Measurements from ENCODE around the gene KCNE3.

DNA sequence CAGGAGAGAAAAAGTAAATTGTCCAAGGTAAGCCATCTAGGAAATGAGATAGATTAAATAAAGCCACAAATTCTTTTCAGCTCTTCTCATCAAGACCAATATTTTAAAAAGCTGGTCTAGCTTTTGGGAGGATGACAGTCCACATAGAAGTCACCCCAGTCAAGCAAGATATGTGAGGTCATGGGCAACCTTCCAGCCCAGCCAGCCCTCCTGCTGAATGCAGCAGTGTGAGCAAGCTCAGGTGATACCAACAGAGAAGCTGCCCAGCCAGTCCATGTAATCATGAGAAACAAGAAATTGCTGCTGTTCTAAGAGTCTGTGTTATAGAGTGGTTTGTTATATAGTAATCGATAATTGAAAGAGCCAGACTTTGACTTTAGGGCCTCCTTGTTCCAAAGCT is 28.7 kb downstream of the KCNE3 start:
- TF ChIP-seq EZH2 (IDR thresholded peaks at IDR 0.05): no peak
- TF ChIP-seq, protein P1, sequence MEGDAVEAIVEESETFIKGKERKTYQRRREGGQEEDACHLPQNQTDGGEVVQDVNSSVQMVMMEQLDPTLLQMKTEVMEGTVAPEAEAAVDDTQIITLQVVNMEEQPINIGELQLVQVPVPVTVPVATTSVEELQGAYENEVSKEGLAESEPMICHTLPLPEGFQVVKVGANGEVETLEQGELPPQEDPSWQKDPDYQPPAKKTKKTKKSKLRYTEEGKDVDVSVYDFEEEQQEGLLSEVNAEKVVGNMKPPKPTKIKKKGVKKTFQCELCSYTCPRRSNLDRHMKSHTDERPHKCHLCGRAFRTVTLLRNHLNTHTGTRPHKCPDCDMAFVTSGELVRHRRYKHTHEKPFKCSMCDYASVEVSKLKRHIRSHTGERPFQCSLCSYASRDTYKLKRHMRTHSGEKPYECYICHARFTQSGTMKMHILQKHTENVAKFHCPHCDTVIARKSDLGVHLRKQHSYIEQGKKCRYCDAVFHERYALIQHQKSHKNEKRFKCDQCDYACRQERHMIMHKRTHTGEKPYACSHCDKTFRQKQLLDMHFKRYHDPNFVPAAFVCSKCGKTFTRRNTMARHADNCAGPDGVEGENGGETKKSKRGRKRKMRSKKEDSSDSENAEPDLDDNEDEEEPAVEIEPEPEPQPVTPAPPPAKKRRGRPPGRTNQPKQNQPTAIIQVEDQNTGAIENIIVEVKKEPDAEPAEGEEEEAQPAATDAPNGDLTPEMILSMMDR (IDR thresholded peaks at IDR 0.05 in 2 of 3, conservative IDR thresholded peaks at IDR 0.05 in 1 of 3; ENCODE audit: borderline replicate concordance in 1 of 3, insufficient read depth in 1 of 3, low read depth in 2 of 3, low read length in 2 of 3): no peak
- no peak for TF ChIP-seq EZH2phosphoT487 (IDR thresholded peaks at IDR 0.05; ENCODE audit: borderline replicate concordance)
- TF ChIP-seq, protein P2, sequence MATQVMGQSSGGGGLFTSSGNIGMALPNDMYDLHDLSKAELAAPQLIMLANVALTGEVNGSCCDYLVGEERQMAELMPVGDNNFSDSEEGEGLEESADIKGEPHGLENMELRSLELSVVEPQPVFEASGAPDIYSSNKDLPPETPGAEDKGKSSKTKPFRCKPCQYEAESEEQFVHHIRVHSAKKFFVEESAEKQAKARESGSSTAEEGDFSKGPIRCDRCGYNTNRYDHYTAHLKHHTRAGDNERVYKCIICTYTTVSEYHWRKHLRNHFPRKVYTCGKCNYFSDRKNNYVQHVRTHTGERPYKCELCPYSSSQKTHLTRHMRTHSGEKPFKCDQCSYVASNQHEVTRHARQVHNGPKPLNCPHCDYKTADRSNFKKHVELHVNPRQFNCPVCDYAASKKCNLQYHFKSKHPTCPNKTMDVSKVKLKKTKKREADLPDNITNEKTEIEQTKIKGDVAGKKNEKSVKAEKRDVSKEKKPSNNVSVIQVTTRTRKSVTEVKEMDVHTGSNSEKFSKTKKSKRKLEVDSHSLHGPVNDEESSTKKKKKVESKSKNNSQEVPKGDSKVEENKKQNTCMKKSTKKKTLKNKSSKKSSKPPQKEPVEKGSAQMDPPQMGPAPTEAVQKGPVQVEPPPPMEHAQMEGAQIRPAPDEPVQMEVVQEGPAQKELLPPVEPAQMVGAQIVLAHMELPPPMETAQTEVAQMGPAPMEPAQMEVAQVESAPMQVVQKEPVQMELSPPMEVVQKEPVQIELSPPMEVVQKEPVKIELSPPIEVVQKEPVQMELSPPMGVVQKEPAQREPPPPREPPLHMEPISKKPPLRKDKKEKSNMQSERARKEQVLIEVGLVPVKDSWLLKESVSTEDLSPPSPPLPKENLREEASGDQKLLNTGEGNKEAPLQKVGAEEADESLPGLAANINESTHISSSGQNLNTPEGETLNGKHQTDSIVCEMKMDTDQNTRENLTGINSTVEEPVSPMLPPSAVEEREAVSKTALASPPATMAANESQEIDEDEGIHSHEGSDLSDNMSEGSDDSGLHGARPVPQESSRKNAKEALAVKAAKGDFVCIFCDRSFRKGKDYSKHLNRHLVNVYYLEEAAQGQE (IDR thresholded peaks at IDR 0.05; ENCODE audit: low read depth): no peak
- no peak for TF ChIP-seq POLR2A (IDR thresholded peaks at IDR 0.05; ENCODE audit: borderline replicate concordance, extremely low read depth, insufficient read depth, insufficient read length)

Measured in HCT116 (cell line).